Heart right ventricle (tissue), 16 donors: ENCODE measurements around the gene QKI. TPM values are rescaled to one million over a fixed set of nuclear protein-coding genes. Genes with fewer than 3 reads are reported as not detected.
A peak's percentile ranks its signal among the peaks of the same experiment; 100 is the strongest.

Experiments
- ATAC-seq, 8 donors: fragments of 200-7000 bp; cut with Tn5 transposase; one replicate each; pipeline ENCODE4 v1.9.1; 2020; ENCODE audit warnings: mild to moderate bottlenecking in 8 of 8, moderate library complexity in 8 of 8, moderate number of reproducible peaks in 1 of 8
- DNase-seq, 2 donors: peaks; one replicate each; pipeline ENCODE4 v3.0.0-alpha.2; 2020
- H3K27ac ChIP-seq, 10 donors: fragments of 200-600 bp; sonication (generic) in 2 of 10; one replicate each; pipeline versions ENCODE4 v1.5.0 to v1.8.0; 2020 to 2022; ENCODE audit warnings: mild to moderate bottlenecking in 3 of 10
- H3K27me3 ChIP-seq, 7 donors: fragments of 200-600 bp; one replicate each; pipeline ENCODE4 v1.8.0; 2021 to 2022; ENCODE audit warnings: mild to moderate bottlenecking in 2 of 7
- H3K36me3 ChIP-seq, 9 donors: fragments of 200-600 bp; sonication (generic) in 1 of 9; one replicate each; pipeline versions ENCODE4 v1.5.0 to v1.8.0; 2020 to 2022; ENCODE audit warnings: mild to moderate bottlenecking in 2 of 9
- H3K4me1 ChIP-seq, 9 donors: fragments of 200-600 bp; sonication (generic) in 1 of 9; one replicate each; pipeline versions ENCODE4 v1.5.0 to v1.8.0; 2020 to 2022; ENCODE audit warnings: mild to moderate bottlenecking in 4 of 9
- H3K4me3 ChIP-seq, 10 donors: fragments of 200-600 bp; sonication (generic) in 2 of 10; one replicate each; pipeline versions ENCODE4 v1.5.0 to v1.8.0; 2020 to 2022; ENCODE audit warnings: mild to moderate bottlenecking in 7 of 10, moderate library complexity in 2 of 10
- H3K9me3 ChIP-seq, 11 donors: fragments of 200-600 bp in 10 of 11; sonication (generic) in 2 of 11; one replicate each; pipeline versions ENCODE4 v1.5.0 to v1.8.0; 2013 to 2022; ENCODE audit warnings: mild to moderate bottlenecking in 2 of 11, control low read depth in 1 of 11, moderate library complexity in 1 of 11
- WGBS, 2 donors: extraction: QIAGEN DNeasy Blood & Tissue Kit; methylation state at CpG; one replicate each; pipeline ENCODE4 v1.1.7; 2013; ENCODE audit warnings: inconsistent platforms in 1 of 2; 5-methylcytosine and 5-hydroxymethylcytosine counted together
- intact Hi-C, 10 donors: fragments of 100-400 bp; cut with DNase I; formaldehyde crosslinking; loops; one replicate each; pipeline versions ENCODE4 v1.11.1 to v1.14.2; 2022
- polyA plus RNA-seq, 2 donors: library from polyadenylated mRNA; stranded (reverse); fragments of 200-250 nt; gene quantifications; one replicate each; pipeline ENCODE4 v1.2.3, GENCODE V29; 2013
- total RNA-seq, 10 donors: library from RNA; stranded (reverse); fragmentation: NEBNext Ultra II Directional in 3 of 10; extraction: Animal tissue kit (Norgen Biotek cat#: 25700) in 3 of 10; gene quantifications; one replicate each; pipeline versions ENCODE4 v1.2.1 to v1.2.4, GENCODE V29; 2021 to 2023
- TF ChIP-seq, protein P1 (sequence below), 9 donors: fragments of 200-600 bp; sonication (generic) in 2 of 9; IDR thresholded peaks; one replicate each; pipeline versions ENCODE4 v1.5.0 to v1.8.0; 2021 to 2022; ENCODE audit warnings: antibody characterized with exemption in 9 of 9, mild to moderate bottlenecking in 5 of 9, moderate library complexity in 1 of 9
- donor health status: Arrhythmogenic right ventricular cardiomyopathy.
- donor health status: ischemic (EF 13 %, LVEDD 7.1; RV severe dilation, severe dysfunction).
- donor health status: healthy with polysubstance abuse.
- donor health status: DM: no; HTN: yes; CAD: no.
- donor health status: DM: no; HTN: no; CAD: no.
- donor health status: ischemic (EF 25% LVEDD 6.9; RV normal size, moderate dysfunction).
- donor health status: ischemic (EF 25% LVEDD 5.7; RV mildly dilated, moderate dysfunction).
- donor health status: healthy.
- donor health status: DM: yes; HTN: yes; CAD: no.
- donor health status: Ischemic cardiomyopathy.
- donor health status: ischemic (EF 35%, LVEDD 5.7; RV mildly dilated, moderate dysfunction).
- donor health status: nonischemic (EF 11% LVEDD 7.7; RV severe dilation, severe dysfunction).
- donor health status: DM: yes; HTN: yes; CAD: no.
- donor health status: PGD.
- donor health status: ischemic (EF 29% LVEDD 5.4; RV normal size, mild dysfunction).
- donor health status: nonischemic (EF 23%, LVEDD 6.1; RV moderate dilation, normal function).

QKI gene
- total and polyA plus RNA-seq, 12 donors, result 74.7 to 551 (median 493) TPM

DNA sequence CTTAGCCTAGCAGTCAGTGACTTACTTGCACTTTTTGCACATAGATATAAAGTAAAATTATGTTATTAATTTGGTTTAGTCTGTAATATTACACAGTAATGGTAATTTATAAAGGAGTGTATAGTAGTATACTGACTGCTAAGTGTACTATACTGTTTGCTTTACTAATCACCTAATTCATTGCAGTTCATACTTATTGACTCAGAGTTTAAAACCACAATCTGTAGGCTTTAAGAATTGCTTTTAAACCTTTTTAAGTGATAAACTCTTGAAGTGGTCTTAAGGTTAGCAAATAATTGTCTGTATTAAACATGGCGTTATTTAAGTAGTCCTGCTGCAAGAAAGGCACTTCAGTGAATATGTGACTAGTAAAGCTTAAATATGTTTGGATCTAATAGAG, 151.5 kb downstream of the QKI start:
- Histone ChIP-seq H3K36me3 (peaks cover 0 to 96% (median 12%) of the 10 kb centered on the region in 9 donors), H3K4me1 (peaks cover 0 to 76% (median 52%) of the 10 kb centered on the region in 9 donors), H3K27ac (peak overlapping the region in 1 of 10 donors; percentile 40), H3K4me3 (no peak overlapping the region), H3K9me3 (no peaks in the 10 kb centered on the region), H3K27me3 (no peaks in the 10 kb centered on the region)
- no peak for ATAC-seq
- 89% methylated on average over 1 of the region's 1 CpG for WGBS, 2 donors
- TF ChIP-seq, protein P1, sequence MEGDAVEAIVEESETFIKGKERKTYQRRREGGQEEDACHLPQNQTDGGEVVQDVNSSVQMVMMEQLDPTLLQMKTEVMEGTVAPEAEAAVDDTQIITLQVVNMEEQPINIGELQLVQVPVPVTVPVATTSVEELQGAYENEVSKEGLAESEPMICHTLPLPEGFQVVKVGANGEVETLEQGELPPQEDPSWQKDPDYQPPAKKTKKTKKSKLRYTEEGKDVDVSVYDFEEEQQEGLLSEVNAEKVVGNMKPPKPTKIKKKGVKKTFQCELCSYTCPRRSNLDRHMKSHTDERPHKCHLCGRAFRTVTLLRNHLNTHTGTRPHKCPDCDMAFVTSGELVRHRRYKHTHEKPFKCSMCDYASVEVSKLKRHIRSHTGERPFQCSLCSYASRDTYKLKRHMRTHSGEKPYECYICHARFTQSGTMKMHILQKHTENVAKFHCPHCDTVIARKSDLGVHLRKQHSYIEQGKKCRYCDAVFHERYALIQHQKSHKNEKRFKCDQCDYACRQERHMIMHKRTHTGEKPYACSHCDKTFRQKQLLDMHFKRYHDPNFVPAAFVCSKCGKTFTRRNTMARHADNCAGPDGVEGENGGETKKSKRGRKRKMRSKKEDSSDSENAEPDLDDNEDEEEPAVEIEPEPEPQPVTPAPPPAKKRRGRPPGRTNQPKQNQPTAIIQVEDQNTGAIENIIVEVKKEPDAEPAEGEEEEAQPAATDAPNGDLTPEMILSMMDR (IDR thresholded peaks at IDR 0.05), result no peak
- no peak for DNase-seq
- intact Hi-C loops, result loop anchor here in 3 of 10 donors (10.0 kb wide), 3 partner anchors 141 to 539 kb away; no protein-coding TSS in a partner anchor

DNA sequence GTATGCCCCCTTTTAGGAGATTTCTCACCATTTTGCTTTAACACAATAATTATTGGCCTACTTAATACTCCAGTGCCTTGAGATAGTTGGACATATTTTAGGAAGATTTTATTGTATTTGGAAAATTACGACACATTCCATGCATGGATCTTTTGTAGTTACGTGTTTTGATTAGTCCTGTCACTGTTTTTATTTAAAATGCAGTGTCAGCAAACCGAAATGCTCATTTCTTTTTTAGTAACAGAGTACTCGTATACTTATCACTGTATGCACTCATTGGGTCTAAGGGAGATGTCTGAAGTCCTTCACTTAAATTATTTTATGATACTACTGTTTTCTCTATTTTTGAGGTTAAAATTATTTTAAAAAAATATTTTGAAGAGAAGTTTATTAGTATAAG, 153.8 kb downstream of the QKI start:
- ATAC-seq (no peak), DNase-seq (no peak)
- TF ChIP-seq, protein P1 (IDR thresholded peaks at IDR 0.05), result no peak
- intact Hi-C loops, result loop anchor here in 3 of 10 donors (10.0 kb wide), 3 partner anchors 143 to 537 kb away; no protein-coding TSS in a partner anchor
- H3K27ac ChIP-seq, result no peak overlapping the region
- no peak overlapping the region for H3K4me3 ChIP-seq
- peaks cover 0 to 69% (median 33%) of the 10 kb centered on the region in 9 donors for H3K4me1 ChIP-seq
- no peaks in the 10 kb centered on the region for H3K27me3 ChIP-seq
- peaks cover 0 to 96% (median 15%) of the 10 kb centered on the region in 9 donors for H3K36me3 ChIP-seq
- 73 to 75% methylated on average over 4 of the region's 4 CpGs for WGBS, 2 donors
- no peaks in the 10 kb centered on the region for H3K9me3 ChIP-seq

DNA sequence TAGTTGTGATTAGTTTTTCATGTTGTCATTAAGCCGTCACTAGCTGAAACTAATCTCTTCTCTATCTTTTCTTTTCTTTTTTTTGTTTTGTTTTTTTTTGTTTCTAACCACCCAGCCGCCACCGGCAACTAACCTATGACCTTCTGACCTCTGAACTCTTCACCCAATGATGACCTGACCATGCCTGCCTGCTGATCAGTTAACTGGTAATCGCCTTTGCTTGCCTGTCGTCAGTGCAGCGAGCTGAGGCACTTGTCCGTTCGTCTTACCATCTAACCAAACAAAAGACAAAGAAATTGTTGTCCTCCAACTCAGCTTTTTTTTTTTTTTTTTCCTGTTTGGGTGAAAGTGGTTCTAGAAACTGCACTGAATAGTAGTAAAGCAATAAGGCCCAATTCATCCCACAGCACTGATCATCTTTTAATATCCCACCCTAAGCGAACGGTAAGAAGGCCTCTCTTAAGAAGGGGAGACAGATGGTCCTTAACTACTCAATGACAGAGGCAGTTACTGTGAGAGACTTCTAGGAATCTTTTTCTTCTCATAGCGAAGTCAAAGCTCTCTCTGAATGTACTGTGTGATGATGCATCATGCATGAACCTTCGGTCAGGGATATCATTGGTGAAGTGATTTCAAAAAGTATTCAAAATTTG, 156.2 kb downstream of the QKI start:
- H3K27ac ChIP-seq, result peak overlapping the region in 1 of 10 donors; percentile 13

DNA sequence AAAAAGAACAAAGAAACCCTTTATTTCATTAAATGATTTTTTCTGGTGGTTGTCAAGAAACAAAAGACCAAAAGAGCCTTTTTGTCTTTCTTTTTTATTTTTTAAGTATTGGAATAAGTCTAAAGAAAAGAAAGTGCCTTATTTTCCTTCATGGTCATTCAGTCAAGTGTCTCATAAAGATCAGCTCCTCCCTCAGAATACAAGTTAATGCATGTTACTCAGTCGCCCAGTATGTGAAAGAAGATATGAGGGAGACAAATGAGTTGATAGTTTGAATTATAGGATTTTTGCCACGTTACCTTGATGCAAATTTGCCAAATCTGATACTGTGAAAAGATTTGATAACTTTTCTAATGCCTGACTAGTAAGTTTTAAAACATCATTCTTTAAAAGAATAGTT, 157.2 kb downstream of the QKI start:
- H3K27ac ChIP-seq, result peak overlapping the region in 3 of 10 donors; percentile 4 to 39 (median 5)
- no peak overlapping the region for H3K4me3 ChIP-seq
- TF ChIP-seq, protein P1 (IDR thresholded peaks at IDR 0.05), result no peak
- peaks cover 0 to 93% (median 17%) of the 10 kb centered on the region in 9 donors for H3K36me3 ChIP-seq
- H3K27me3 ChIP-seq, result no peaks in the 10 kb centered on the region
- H3K9me3 ChIP-seq, result no peaks in the 10 kb centered on the region
- intact Hi-C loops, result loop anchor here in 4 of 10 donors (5.0 to 10.0 kb wide), 4 partner anchors 137 to 533 kb away; no protein-coding TSS in a partner anchor
- ATAC-seq (no peak), DNase-seq (no peak)
- H3K4me1 ChIP-seq, result peaks cover 0 to 56% (median 22%) of the 10 kb centered on the region in 9 donors
- 78 to 80% methylated on average over 2 of the region's 2 CpGs for WGBS, 2 donors

More for the DNA sequence above, 156.2 kb downstream of the QKI start:
- no peak for DNase-seq
- peak in 1 of 8 donors; percentile 34 for ATAC-seq
- Histone ChIP-seq H3K27me3 (no peaks in the 10 kb centered on the region), H3K9me3 (no peaks in the 10 kb centered on the region), H3K36me3 (peaks cover 0 to 95% (median 17%) of the 10 kb centered on the region in 9 donors), H3K4me1 (peaks cover 0 to 57% (median 22%) of the 10 kb centered on the region in 9 donors), H3K4me3 (no peak overlapping the region)
- intact Hi-C loops, result loop anchor here in 4 of 10 donors (5.0 to 10.0 kb wide), 4 partner anchors 136 to 534 kb away; no protein-coding TSS in a partner anchor
- WGBS, 2 donors, result 67 to 71% methylated on average over 12 of the region's 12 CpGs
- TF ChIP-seq, protein P1 (IDR thresholded peaks at IDR 0.05), result no peak
